ENCODE measurements around the gene TMEM179. TPM values are rescaled to one million over a fixed set of nuclear protein-coding genes. Genes with fewer than 3 reads are reported as not detected.

Gene TMEM179
- total RNA-seq, 2 donors from 2014 or later, result 8.2 to 15.7 TPM

DNA sequence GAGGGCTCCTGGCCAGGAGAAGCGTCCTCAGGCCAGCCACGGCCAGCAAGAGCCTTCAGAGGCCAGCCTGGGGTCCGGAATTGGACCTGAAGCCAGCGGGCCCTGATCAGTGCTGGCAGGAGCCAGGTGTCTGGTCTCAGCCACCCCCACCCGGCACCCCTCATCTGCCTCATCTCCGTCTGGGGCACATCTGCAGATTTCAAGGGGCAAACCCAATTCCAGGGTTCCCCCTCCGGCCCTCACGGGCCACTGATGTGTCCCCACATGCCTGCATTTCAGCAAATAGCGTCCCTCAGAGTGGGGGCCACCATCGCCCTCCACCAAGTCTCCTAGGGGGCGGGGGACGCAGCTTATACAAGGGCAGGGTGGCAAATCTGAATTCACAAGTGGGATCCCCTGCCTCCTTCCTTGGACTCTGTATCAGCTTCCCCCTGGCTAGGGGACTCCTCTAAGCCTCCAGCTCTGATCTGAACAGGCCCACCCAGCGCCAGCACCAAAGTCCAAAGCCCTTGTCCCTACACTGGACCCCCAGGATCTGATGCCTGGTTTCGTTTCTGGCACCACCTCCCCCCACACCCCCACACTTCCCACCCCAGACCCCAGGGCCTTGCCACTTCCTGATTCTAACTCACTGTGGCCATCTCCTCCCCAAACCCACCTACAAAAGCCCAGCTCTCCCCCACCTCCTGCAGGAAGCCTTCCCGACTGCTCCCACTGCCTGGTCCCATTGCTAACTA lies 10.1 kb downstream of the TMEM179 start:
- H3K27ac ChIP-seq (ENCODE audit: low read depth, low read length), result no peak overlapping the region
- no peak overlapping the region for H3K9ac ChIP-seq (ENCODE audit: extremely low read depth, low read length, poor library complexity, severe bottlenecking)
- 90 to 96% methylated on average over 7 to 15 of the region's 15 CpGs for WGBS, 2 experiments (ENCODE audit: insufficient coverage in 1 of 2, insufficient read length in 1 of 2)
- Mint-ChIP-seq H3K4me3 (no peak overlapping the region), H3K27me3 (ENCODE audit: insufficient read depth) (no peaks in the 10 kb centered on the region), H3K4me1 (no peaks in the 10 kb centered on the region), H3K9me3 (no peaks in the 10 kb centered on the region), H3K36me3 (ENCODE audit: low read depth) (no peaks in the 10 kb centered on the region), H3K27ac (no peak overlapping the region)
- no peaks in the 10 kb centered on the region for H3K9me3 ChIP-seq (ENCODE audit: control insufficient read depth, low read length)
- H3K4me3 ChIP-seq (ENCODE audit: low read length), result no peak overlapping the region
- DNase-seq, result no peak
- no peaks in the 10 kb centered on the region for H3K4me1 ChIP-seq (ENCODE audit: control insufficient read depth, insufficient read depth, low read length)
- H3K36me3 ChIP-seq (ENCODE audit: control insufficient read depth, insufficient read depth, low read length), result no peaks in the 10 kb centered on the region
- TF ChIP-seq, protein P1, sequence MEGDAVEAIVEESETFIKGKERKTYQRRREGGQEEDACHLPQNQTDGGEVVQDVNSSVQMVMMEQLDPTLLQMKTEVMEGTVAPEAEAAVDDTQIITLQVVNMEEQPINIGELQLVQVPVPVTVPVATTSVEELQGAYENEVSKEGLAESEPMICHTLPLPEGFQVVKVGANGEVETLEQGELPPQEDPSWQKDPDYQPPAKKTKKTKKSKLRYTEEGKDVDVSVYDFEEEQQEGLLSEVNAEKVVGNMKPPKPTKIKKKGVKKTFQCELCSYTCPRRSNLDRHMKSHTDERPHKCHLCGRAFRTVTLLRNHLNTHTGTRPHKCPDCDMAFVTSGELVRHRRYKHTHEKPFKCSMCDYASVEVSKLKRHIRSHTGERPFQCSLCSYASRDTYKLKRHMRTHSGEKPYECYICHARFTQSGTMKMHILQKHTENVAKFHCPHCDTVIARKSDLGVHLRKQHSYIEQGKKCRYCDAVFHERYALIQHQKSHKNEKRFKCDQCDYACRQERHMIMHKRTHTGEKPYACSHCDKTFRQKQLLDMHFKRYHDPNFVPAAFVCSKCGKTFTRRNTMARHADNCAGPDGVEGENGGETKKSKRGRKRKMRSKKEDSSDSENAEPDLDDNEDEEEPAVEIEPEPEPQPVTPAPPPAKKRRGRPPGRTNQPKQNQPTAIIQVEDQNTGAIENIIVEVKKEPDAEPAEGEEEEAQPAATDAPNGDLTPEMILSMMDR (conservative IDR thresholded peaks at IDR 0.05), result no peak
- H3K27me3 ChIP-seq (ENCODE audit: control insufficient read depth, insufficient read depth, low read length, poor library complexity, severe bottlenecking), result no peaks in the 10 kb centered on the region

DNA sequence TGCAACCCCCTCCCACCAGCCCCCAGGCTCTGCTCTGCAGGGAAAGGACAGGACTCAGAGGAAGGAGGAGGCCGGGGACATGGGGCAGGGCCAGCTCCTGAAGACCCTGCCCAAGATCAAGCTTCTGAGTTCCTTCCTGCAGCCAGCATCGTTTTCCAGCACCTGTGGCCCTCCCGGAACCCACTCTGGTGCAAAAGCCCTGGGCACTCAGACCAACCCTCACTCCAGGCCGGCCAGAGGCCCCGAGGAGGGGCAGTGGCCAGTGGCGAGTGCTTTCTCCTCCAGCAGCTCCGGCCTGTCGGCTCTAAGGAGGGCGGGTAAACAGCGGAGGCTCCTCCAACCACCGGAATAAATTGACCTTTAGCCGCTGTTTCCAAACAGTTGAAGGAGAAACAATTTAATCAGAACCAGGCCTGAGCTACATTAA lies 10.8 kb downstream of the TMEM179 start:
- Mint-ChIP-seq H3K4me1 (no peaks in the 10 kb centered on the region), H3K27me3 (ENCODE audit: insufficient read depth) (no peaks in the 10 kb centered on the region), H3K4me3 (no peak overlapping the region), H3K27ac (no peak overlapping the region), H3K9me3 (no peaks in the 10 kb centered on the region), H3K36me3 (ENCODE audit: low read depth) (no peaks in the 10 kb centered on the region)
- no peaks in the 10 kb centered on the region for H3K9me3 ChIP-seq (ENCODE audit: control insufficient read depth, low read length)
- TF ChIP-seq, protein P1 (conservative IDR thresholded peaks at IDR 0.05), result no peak
- H3K4me1 ChIP-seq (ENCODE audit: control insufficient read depth, insufficient read depth, low read length), result no peaks in the 10 kb centered on the region
- 88 to 94% methylated on average over 10 to 12 of the region's 12 CpGs for WGBS, 2 experiments (ENCODE audit: insufficient coverage in 1 of 2, insufficient read length in 1 of 2)
- H3K27me3 ChIP-seq (ENCODE audit: control insufficient read depth, insufficient read depth, low read length, poor library complexity, severe bottlenecking), result no peaks in the 10 kb centered on the region
- DNase-seq, result no peak
- no peak overlapping the region for H3K4me3 ChIP-seq (ENCODE audit: low read length)
- no peaks in the 10 kb centered on the region for H3K36me3 ChIP-seq (ENCODE audit: control insufficient read depth, insufficient read depth, low read length)
- H3K27ac ChIP-seq (ENCODE audit: low read depth, low read length), result no peak overlapping the region
- H3K9ac ChIP-seq (ENCODE audit: extremely low read depth, low read length, poor library complexity, severe bottlenecking), result no peak overlapping the region

DNA sequence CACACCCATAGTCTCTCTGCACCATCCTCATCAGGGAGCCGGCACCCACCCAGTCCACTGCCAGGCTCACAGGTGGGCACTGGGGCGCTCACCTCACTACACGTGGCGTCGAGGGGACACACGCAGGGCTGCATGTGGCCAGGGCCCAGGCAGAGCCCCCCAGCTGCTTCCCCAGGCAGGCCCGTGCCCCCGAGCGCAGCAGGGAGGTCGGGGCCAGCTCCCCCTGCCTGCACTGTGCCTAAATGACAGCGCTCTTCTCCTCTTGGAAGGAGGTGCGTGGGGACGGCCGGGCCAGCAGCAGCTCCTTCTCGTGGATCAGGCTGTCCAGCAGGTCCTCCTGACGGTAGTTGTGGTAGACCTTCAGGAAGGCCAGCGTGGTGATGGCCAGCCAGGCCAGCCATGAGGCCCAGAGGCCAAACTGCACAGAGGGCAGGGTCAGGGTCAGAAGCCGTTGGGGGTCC lies 11.3 kb downstream of the TMEM179 start:
- Histone ChIP-seq H3K27ac (ENCODE audit: low read depth, low read length) (no peak overlapping the region), H3K9me3 (ENCODE audit: control insufficient read depth, low read length) (no peaks in the 10 kb centered on the region), H3K36me3 (ENCODE audit: control insufficient read depth, insufficient read depth, low read length) (no peaks in the 10 kb centered on the region), H3K27me3 (ENCODE audit: control insufficient read depth, insufficient read depth, low read length, poor library complexity, severe bottlenecking) (no peaks in the 10 kb centered on the region), H3K4me1 (ENCODE audit: control insufficient read depth, insufficient read depth, low read length) (no peaks in the 10 kb centered on the region), H3K9ac (ENCODE audit: extremely low read depth, low read length, poor library complexity, severe bottlenecking) (no peak overlapping the region), H3K4me3 (ENCODE audit: low read length) (no peak overlapping the region)
- whole genome bisulfite sequencing, 2 experiments (ENCODE audit: insufficient coverage in 1 of 2, insufficient read length in 1 of 2), result 85 to 100% methylated on average over 2 to 18 of the region's 18 CpGs
- Mint-ChIP-seq H3K4me3 (no peak overlapping the region), H3K36me3 (ENCODE audit: low read depth) (no peaks in the 10 kb centered on the region), H3K4me1 (no peaks in the 10 kb centered on the region), H3K27ac (no peak overlapping the region), H3K9me3 (no peaks in the 10 kb centered on the region), H3K27me3 (ENCODE audit: insufficient read depth) (no peaks in the 10 kb centered on the region)
- TF ChIP-seq, protein P1 (conservative IDR thresholded peaks at IDR 0.05), result peak; percentile 53
- DNase-seq, result no peak
